HG03066 (cell line): ENCODE data around the gene KLF2.
"Not testable (repeated sequence)": the region's sequence is repeated elsewhere in the genome, so short reads cannot be mapped to it uniquely, and the experiment has no call there.

Experiments
- ATAC-seq: cut with Tn5 transposase; IDR thresholded peaks from one replicate; pipeline ENCODE4 v1.9.1; 2021; ENCODE audit warnings: low read depth; ENCODE audit not compliant: unreplicated experiment

The KLF2 gene

GRCh38 chr19:16324384-16325160 lies at the start of gene KLF2:
KLF2 (plus strand) TSS chr19:16324826; CDS start chr19:16324924, 98 bp downstream.
- ATAC-seq = peak; percentile 67

- ATAC-seq = no peak
These were observed 44.3 kb upstream of the KLF2 start for GRCh38 chr19:16280306-16280705.

DNA sequence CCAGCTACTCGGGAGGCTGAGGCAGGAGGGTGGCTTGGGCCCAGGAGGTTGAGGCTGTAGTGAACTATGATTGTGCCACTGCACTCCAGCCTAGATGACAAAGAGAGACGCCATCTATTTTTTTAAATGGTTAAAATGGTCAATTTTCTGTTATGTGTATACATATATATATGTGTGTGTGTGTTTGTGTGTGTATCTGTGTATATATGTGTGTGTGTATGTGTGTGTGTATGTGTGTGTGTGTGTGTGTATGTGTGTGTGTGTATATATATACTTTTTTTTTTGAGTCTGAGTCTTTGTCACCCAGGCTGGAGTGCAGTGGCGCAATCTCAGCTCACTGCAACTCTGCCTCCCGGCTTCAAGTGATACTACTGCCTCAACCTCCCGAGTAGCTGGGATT lies 42.9 kb upstream of the KLF2 start:
- ATAC-seq = no peak

DNA sequence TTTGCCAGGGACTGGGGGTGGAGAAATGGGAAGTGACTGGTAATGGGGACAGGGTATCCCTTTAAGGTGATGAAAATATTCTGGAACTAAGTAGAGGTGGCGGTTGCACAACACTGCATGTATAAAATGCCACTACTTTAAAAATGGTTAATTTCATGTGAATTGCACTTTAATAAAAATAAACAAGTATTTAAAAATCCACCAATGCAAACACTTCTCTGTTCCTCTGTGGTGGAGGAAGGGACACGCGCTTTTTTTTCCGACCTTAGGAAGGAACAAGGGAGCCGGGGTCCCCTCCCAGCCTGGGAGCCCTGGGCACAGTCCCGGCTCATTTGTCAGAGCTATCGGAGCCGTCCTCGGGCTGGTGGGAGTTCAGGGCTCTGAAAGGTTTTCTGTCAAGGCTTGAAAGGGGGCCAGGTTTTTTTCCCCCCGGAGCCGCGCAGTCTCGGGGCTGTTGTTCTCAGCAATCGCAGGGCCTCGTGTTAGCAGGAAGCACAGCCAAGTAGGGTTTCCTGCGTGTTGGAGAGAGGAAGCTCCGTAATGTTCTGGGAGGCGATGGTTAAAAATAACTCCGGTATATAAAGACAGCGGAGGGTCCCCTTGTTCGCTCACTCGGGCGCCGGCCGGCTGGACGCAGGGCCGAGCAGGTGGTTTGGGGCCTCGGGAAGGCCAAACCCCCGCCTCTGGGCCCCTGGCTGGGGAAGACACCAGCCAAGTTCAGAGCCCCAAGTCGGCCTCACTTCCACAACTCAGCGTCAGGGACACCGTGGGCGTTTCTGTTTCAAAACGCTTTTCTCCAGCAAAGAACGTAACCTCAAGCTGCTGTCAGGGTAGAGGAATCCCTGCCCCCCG lies 41.2 kb upstream of the KLF2 start:
- no peak for ATAC-seq

DNA sequence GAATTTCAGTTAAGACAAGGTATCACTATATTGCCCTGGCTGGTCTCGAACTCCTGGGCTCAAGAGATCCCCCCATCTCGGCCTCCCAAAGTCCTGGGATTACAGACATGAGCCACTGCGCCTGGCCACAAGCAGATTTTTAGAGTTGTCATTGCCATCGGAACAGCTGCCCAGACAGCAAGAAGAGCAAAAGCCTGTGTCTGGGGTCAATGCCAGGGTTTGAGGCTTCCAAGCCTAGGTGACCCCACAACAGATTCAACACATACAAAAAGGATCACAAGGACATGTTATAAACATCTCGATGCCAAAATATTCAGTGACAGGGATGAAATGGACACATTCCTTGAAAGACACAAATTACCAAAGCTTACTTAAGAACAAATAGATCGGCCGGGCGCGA lies 40.1 kb upstream of the KLF2 start:
- no peak for ATAC-seq

GRCh38 chr19:16285079-16285478 lies 39.5 kb upstream of the KLF2 start:
- not testable (repeated sequence) for ATAC-seq

- no peak for ATAC-seq
These were observed 38.7 kb upstream of the KLF2 start for GRCh38 chr19:16285769-16286498.

DNA sequence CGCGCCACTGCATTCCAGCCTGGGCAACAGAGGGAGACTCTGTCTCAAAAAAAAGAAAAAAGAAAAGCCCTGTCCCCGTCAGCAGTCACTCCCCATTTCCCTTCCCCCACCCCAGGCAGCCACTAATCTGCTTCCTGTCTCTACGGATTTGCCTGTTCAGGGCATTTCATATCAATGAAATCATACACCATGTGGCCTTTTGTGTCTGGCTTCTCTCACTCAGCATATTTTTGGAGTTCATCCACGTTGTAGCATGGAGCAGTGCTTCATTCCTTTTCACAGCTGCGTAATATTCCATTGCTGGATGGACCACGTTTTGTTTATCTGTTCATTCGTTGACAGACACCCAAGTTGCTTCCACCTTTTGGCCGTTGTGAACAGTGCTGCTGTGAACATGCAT lies 36.1 kb upstream of the KLF2 start:
- ATAC-seq = no peak

DNA sequence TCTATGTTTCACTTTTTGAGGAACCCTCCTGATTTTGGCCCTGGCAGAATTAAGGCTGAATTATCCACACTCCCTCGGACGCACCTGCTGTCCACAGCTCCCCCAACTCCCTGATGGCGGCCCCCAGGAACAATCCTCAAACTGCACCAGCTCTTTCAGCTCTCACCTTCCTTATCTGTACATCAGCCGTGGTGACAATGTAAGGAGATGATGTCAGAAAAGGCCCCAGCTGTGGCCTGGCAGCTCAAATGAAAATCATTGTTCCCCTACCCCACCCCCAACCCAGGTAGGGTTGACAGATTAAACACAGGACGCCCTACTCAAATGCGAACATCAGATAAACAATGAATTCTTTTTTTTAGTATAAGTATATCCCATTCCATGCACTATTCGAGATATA lies 35.0 kb upstream of the KLF2 start:
- ATAC-seq = no peak

DNA sequence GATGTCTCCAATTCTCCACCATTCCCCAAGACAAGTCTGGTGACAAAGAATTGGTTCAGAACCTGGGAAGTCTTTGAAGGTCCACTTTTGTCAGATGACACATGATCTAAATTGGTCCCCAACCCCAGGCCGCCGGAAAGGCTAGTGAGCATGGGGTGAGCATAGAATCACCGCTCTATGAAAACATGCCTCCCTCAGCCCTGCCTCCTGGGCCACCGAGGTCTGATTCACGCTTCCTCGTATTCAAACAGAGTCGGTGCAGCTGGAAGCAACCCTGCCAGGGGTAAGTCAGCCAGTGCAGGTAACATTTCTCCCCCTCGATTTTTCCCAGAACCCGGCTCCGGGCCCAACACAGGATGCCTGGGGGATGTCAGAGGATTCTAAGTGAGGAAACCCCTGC lies 33.9 kb upstream of the KLF2 start:
- ATAC-seq = no peak

- no peak for ATAC-seq
These were observed 31.2 kb upstream of the KLF2 start for GRCh38 chr19:16293118-16294091.

DNA sequence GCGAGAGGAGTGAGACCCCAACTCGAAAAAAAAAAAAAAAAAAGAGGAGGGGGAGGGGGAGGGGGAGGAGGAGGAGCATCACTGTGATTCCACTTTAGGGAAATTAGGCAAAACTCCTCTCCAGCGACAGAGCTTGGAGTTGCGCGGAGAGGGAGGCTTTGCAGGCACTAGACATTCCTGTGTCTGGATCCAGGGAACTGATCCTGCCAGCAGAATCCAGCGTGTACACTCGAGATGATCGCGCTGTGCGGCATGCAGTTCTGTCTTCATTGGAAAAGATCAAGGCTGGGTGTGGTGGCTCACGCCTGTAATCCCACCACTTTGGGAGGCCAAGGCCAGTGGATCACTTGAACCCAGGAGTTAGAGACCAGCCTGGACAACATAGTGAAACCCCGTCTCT lies 29.6 kb upstream of the KLF2 start:
- ATAC-seq = no peak

DNA sequence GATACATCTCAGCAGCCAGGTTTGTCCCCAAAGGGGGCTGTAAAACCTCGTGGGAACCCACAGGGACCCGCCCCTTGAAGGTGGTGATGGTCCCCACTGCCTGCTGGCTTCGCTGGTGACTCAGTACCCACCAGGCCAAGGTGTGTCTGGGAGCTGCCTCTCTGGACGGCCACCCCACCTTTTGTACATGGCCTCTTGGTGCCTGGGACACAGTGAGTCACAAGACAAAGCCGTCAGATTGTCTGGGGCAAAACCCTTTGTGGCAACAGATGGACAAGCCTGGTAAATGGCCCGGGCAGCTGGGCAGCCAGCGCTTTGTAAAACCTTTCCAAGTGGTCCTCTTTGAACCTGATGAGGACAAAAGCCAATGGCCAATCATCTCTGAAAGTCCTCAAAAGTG lies 27.9 kb upstream of the KLF2 start:
- no peak for ATAC-seq

DNA sequence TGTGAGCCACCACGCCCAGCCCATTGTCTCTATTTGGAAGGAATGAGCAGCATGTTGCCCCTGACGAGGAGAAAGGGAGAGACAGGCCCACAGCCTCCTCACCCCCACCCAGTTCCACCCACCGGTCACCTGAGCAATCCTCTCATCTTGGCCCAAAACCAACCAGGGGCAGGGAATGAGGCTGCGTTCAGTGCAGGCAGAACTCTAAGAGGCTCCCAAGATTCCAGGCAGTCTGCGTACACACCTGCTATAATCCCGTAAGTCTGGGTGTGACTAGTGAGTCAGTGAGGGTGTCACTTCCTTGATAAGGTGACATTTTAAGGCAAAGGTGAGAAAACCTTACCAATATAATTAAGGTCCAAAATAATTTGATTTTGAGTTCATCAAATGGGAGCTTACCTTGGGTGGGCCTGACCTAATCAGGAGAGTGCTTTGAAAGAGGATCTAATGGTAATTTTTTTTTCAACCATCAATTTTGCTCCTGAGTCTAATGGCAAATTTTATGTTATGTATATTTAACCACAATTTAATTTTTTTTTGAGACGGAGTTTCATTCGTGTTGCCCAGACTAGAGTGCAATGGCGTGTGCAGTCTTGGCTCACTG lies 26.9 kb upstream of the KLF2 start:
- ATAC-seq = no peak

DNA sequence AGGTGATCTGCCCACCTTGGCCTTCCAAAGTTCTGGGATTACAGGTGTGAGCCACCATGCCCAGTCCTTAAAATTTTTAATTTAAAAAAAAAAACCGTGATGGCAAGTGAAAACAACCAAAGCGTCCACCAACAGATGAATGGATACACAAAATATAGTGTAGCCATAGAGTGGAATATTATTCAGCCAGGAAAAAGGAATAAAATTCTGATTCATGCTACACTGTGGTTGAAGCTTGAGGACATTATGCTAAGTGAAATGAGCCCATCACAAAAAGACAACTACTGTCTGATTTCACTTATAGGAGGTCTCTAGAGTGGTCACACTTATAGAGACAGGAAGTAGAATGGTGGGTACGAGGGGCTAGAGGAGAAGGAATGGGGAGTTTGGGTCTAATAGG lies 26.3 kb upstream of the KLF2 start:
- no peak for ATAC-seq

GRCh38 chr19:16301999-16302694 lies 22.5 kb upstream of the KLF2 start:
- no peak for ATAC-seq

GRCh38 chr19:16303755-16304154 lies 20.9 kb upstream of the KLF2 start:
- no peak for ATAC-seq

DNA sequence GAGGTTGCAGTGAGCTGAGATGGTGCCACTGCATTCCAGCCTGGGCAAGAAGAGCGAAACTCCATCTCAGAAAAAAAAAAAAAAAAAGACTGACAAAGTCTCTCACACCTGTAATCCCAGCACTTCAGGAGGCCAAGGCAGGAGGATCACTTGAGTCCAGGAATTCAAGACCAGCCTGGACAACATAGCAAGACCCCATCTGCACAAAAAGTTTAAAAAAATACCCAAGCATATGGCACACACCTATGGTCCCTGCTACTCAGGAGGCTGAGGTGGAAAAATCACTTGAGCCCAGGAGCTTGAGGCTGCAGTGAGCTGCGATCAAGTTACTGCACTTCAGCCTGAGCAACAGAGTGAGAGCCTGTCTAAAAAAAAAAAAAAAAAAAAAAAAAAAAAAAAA lies 20.1 kb upstream of the KLF2 start:
- not testable (repeated sequence) for ATAC-seq

DNA sequence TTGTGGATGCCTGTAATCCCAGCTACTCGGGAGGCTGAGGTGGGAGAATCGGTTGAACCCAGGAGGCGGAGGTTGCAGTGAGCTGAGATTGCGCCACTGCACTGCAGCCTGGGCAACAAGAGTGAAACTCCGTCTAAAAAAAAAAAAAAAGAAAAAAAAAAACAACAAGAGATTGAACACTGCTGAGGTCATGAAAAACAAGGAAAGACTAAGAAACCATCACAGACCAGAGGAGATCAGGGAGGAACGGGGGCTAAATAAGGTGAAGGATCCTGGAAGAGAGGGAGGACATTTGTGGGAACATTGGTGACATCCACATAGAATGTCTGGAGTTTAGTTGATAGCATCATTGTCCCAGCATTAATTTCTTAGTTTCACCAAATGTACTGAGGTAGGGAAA lies 19.6 kb upstream of the KLF2 start:
- not testable (repeated sequence) for ATAC-seq
